CD14-positive monocyte (primary cell): ENCODE measurements around the gene SH3BP4. TPM values are rescaled to one million over a fixed set of nuclear protein-coding genes. Genes with fewer than 3 reads are reported as not detected.
"Not testable (repeated sequence)": the region's sequence is repeated elsewhere in the genome, so short reads cannot be mapped to it uniquely, and the experiment has no call there.

Experiments used
- DNase-seq, 3 donors: peaks; one replicate each; pipeline ENCODE4 v3.0.0-alpha.2; 2011 to 2022
- H2AFZ ChIP-seq: 2 replicates; pipeline ENCODE4 v1.6.0; 2012; ENCODE audit warnings: mild to moderate bottlenecking, low read depth, low read length, inconsistent platforms; ENCODE audit not compliant: insufficient read depth, poor library complexity, severe bottlenecking
- H3K27ac ChIP-seq, 2 donors: 1 replicate in 1 of 2; 2 replicates in 1 of 2; pipeline ENCODE4 v1.5.1; 2012 to 2013; ENCODE audit warnings: low read length in 2 of 2, control low read depth in 1 of 2, inconsistent platforms in 1 of 2, low read depth in 1 of 2, mild to moderate bottlenecking in 1 of 2
- H3K27me3 ChIP-seq, 2 donors: one replicate each; pipeline versions ENCODE4 v1.6.0 to v1.6.1; 2011 to 2013; ENCODE audit warnings: low read length in 2 of 2; ENCODE audit not compliant: control insufficient read depth in 2 of 2, insufficient read depth in 2 of 2
- H3K36me3 ChIP-seq, 2 donors: replicated peaks in 1 of 2; 1 replicate in 1 of 2; 2 replicates in 1 of 2; pipeline versions ENCODE4 v1.5.1 to v1.6.1; 2012 to 2013; ENCODE audit warnings: low read length in 2 of 2, control low read depth in 1 of 2, inconsistent platforms in 1 of 2, mild to moderate bottlenecking in 1 of 2; ENCODE audit not compliant: insufficient read depth in 2 of 2, control insufficient read depth in 1 of 2
- H3K4me1 ChIP-seq, 2 donors: 1 replicate in 1 of 2; 2 replicates in 1 of 2; pipeline versions ENCODE4 v1.5.1 to v1.6.1; 2012 to 2013; ENCODE audit warnings: low read length in 2 of 2, control low read depth in 1 of 2, inconsistent platforms in 1 of 2, mild to moderate bottlenecking in 1 of 2, moderate library complexity in 1 of 2; ENCODE audit not compliant: insufficient read depth in 2 of 2, control insufficient read depth in 1 of 2
- H3K4me2 ChIP-seq: replicated peaks from 2 replicates; pipeline ENCODE3; 2012; ENCODE audit warnings: low read length, moderate library complexity, mild to moderate bottlenecking; ENCODE audit not compliant: poor library complexity, severe bottlenecking; ENCODE audit errors: extremely low read depth
- H3K4me3 ChIP-seq, 3 experiments: fragments of 200-600 bp in 1 of 3; sonication (generic) in 1 of 3; replicated peaks in 1 of 3; 1 replicate in 2 of 3; 2 replicates in 1 of 3; pipeline ENCODE4 v1.5.1; 2011 to 2013; ENCODE audit warnings: low read length in 3 of 3, mild to moderate bottlenecking in 3 of 3, control low read depth in 2 of 3, low read depth in 2 of 3, inconsistent platforms in 1 of 3, moderate library complexity in 1 of 3
- H3K79me2 ChIP-seq: 2 replicates; pipeline ENCODE4 v1.6.0; 2012; ENCODE audit warnings: mild to moderate bottlenecking, control low read depth, inconsistent platforms, low read length, moderate library complexity; ENCODE audit not compliant: insufficient read depth
- H3K9ac ChIP-seq: 2 replicates; pipeline ENCODE4 v1.6.0; 2017; ENCODE audit warnings: low read length, mild to moderate bottlenecking; ENCODE audit not compliant: insufficient read depth, poor library complexity, severe bottlenecking
- H3K9me3 ChIP-seq, 2 donors: replicated peaks in 1 of 2; 1 replicate in 1 of 2; 2 replicates in 1 of 2; pipeline versions ENCODE4 v1.5.1 to v1.6.1; 2012 to 2013; ENCODE audit warnings: low read length in 2 of 2, control low read depth in 1 of 2; ENCODE audit not compliant: control insufficient read depth in 1 of 2, insufficient read depth in 1 of 2
- H4K20me1 ChIP-seq: 2 replicates; pipeline ENCODE4 v1.6.0; 2012; ENCODE audit warnings: mild to moderate bottlenecking, low read length, control low read depth, moderate library complexity; ENCODE audit not compliant: insufficient read depth
- H3K27ac Mint-ChIP-seq, 7 donors: one replicate each; pipeline ENCODE4 v1.8.0; 2020; ENCODE audit warnings: mild to moderate bottlenecking in 7 of 7, mixed read lengths in 7 of 7, moderate library complexity in 6 of 7, inconsistent platforms in 2 of 7
- H3K27me3 Mint-ChIP-seq, 3 donors: one replicate each; pipeline ENCODE4 v1.8.0; 2021 to 2022; ENCODE audit warnings: low read depth in 3 of 3, mild to moderate bottlenecking in 3 of 3, mixed read lengths in 3 of 3, moderate library complexity in 3 of 3, inconsistent platforms in 1 of 3
- H3K36me3 Mint-ChIP-seq, 2 donors: one replicate each; pipeline ENCODE4 v1.8.0; 2020; ENCODE audit warnings: mixed read lengths in 2 of 2, inconsistent platforms in 1 of 2, mild to moderate bottlenecking in 1 of 2
- H3K4me1 Mint-ChIP-seq: one replicate; pipeline ENCODE4 v1.8.0; 2020; ENCODE audit warnings: mild to moderate bottlenecking, mixed read lengths
- H3K4me3 Mint-ChIP-seq, 2 donors: one replicate each; pipeline ENCODE4 v1.8.0; 2020; ENCODE audit warnings: mild to moderate bottlenecking in 2 of 2, mixed read lengths in 2 of 2, moderate library complexity in 1 of 2
- H3K9me3 Mint-ChIP-seq, 7 donors: one replicate each; pipeline ENCODE4 v1.8.0; 2020 to 2022; ENCODE audit warnings: mixed read lengths in 7 of 7, mild to moderate bottlenecking in 6 of 7, moderate library complexity in 6 of 7, inconsistent platforms in 2 of 7
- whole genome bisulfite sequencing: methylation state at CpG from one replicate; pipeline ENCODE4 v1.1.5; 2013; ENCODE audit warnings: missing lambda C conversion rate; ENCODE audit not compliant: insufficient coverage; 5-methylcytosine and 5-hydroxymethylcytosine counted together
- intact Hi-C, 2 donors: fragments of 100-400 bp; cut with micrococcal nuclease; formaldehyde crosslinking; loops; one replicate each; pipeline versions ENCODE4 v1.15.0 to v1.15.1; 2023
- polyA plus RNA-seq, 3 donors: library from polyadenylated mRNA; depleted of rRNA in 1 of 3; unstranded in 2 of 3; stranded (reverse) in 1 of 3; fragments of 300-500 nt in 2 of 3; fragments of >200 nt in 1 of 3; fragmentation: Illumina TruSeq in 2 of 3; gene quantifications; 1 replicate in 2 of 3; 2 replicates in 1 of 3; pipeline ENCODE4 v1.2.3, GENCODE V29; 2012 to 2021
- TF ChIP-seq, protein P1 (sequence below): fragments of 200-600 bp; IDR thresholded peaks from one replicate; pipeline ENCODE4 v1.8.0; 2022; ENCODE audit warnings: antibody characterized with exemption, mild to moderate bottlenecking

SH3BP4 gene
- polyA plus RNA-seq, 3 donors, result 0.66 to 1.6 (median 1.3) TPM

DNA sequence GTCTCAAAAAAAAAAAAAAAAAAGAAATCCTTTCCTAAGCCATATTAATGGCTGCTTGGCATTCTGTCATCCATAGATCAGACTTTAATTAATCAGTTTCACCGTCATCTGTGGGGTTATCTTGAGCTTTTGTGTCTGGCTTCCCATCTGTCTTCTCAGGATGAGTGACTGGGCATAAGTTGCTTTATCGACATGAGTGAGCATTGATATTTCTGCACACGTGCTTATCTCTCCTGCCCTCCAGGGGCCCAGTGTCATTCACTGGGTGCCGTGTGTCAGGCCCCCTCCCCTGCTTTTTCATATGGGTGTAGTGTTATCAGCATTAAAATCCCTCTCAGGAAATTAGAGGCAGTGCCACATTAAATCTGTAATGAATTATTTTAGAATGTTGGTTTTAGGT is 65.6 kb downstream of the SH3BP4 start:
- Histone ChIP-seq H3K27ac (no peak overlapping the region), H3K9me3 (peaks cover 5 to 8% of the 10 kb centered on the region in 2 donors), H3K4me1 (no peaks in the 10 kb centered on the region), H3K36me3 (no peaks in the 10 kb centered on the region), H3K79me2 (no peaks in the 10 kb centered on the region), H3K9ac (no peak overlapping the region), H4K20me1 (no peaks in the 10 kb centered on the region), H3K4me2 (no peak overlapping the region), H3K27me3 (no peaks in the 10 kb centered on the region), H3K4me3 (no peak overlapping the region), H2AFZ (no peak overlapping the region)
- Mint-ChIP-seq H3K4me3 (no peak overlapping the region), H3K4me1 (no peaks in the 10 kb centered on the region), H3K36me3 (no peaks in the 10 kb centered on the region), H3K9me3 (peaks cover 7 to 22% (median 10%) of the 10 kb centered on the region in 7 donors), H3K27ac (no peak overlapping the region), H3K27me3 (peaks cover 0 to 1% (median under 1%) of the 10 kb centered on the region in 3 donors)
- WGBS, result no CpG with 5 or more reads among the region's 4 CpGs
- intact Hi-C loops, result no loop called here
- TF ChIP-seq, protein P1, sequence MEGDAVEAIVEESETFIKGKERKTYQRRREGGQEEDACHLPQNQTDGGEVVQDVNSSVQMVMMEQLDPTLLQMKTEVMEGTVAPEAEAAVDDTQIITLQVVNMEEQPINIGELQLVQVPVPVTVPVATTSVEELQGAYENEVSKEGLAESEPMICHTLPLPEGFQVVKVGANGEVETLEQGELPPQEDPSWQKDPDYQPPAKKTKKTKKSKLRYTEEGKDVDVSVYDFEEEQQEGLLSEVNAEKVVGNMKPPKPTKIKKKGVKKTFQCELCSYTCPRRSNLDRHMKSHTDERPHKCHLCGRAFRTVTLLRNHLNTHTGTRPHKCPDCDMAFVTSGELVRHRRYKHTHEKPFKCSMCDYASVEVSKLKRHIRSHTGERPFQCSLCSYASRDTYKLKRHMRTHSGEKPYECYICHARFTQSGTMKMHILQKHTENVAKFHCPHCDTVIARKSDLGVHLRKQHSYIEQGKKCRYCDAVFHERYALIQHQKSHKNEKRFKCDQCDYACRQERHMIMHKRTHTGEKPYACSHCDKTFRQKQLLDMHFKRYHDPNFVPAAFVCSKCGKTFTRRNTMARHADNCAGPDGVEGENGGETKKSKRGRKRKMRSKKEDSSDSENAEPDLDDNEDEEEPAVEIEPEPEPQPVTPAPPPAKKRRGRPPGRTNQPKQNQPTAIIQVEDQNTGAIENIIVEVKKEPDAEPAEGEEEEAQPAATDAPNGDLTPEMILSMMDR, result no peak
- no peak for DNase-seq

DNA sequence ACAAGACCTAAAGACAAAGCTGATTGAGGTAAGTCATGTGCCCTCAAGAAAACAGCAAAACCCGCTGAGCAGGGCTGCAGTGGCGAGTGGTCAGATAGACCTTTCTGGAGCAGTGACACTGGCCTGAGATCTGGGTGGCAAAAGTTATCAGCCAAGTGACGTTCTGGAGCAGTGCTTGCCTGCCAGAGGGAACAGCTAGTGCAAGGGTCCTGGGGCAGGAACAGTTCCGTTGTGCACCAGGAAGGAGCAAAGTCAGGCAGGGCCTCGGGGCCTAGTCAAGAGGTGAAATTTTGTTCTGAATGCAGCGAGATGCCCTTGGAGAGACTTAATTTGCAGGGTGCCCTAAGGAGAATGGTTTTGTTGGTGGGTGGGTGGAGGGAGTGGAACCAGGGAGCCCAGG is 67.0 kb downstream of the SH3BP4 start:
- Histone ChIP-seq H4K20me1 (no peaks in the 10 kb centered on the region), H3K4me1 (no peaks in the 10 kb centered on the region), H3K9ac (no peak overlapping the region), H3K4me3 (no peak overlapping the region), H3K27me3 (no peaks in the 10 kb centered on the region), H3K36me3 (no peaks in the 10 kb centered on the region), H3K79me2 (no peaks in the 10 kb centered on the region), H2AFZ (no peak overlapping the region), H3K27ac (no peak overlapping the region), H3K9me3 (peaks cover 5 to 8% of the 10 kb centered on the region in 2 donors), H3K4me2 (no peak overlapping the region)
- Mint-ChIP-seq H3K27me3 (peaks cover 0 to 4% (median 0%) of the 10 kb centered on the region in 3 donors), H3K4me3 (no peak overlapping the region), H3K9me3 (peaks cover 7 to 19% (median 10%) of the 10 kb centered on the region in 7 donors), H3K27ac (no peak overlapping the region), H3K4me1 (no peaks in the 10 kb centered on the region), H3K36me3 (no peaks in the 10 kb centered on the region)
- WGBS, result 92% methylated on average over 6 of the region's 6 CpGs
- TF ChIP-seq, protein P1, result no peak
- DNase-seq, result no peak
- intact Hi-C loops, result no loop called here

DNA sequence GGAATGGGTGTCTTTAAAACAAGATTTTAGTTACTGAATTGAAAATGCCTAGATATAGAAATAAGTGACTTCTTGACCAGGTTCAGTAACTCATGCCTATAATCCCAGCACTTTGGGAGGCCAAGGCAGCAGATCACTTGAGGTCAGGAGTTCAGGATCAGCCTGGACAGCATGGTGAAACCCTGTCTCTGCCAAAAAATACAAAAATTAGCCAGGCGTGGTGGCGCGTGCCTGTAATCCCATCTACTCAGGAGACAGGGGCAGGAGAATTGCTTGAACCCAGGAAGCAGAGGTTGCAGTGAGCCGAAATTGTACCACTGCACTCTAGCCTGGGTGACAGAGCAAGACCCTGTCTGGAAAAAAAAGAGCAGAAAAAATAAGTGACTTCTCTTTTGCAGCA is 68.3 kb downstream of the SH3BP4 start:
- H3K4me2 ChIP-seq, H3K36me3 Mint-ChIP-seq, H2AFZ ChIP-seq, H3K4me1 ChIP-seq, H3K27me3 ChIP-seq, H3K27ac ChIP-seq, intact Hi-C loops, H4K20me1 ChIP-seq, H3K27ac Mint-ChIP-seq, DNase-seq, H3K9me3 ChIP-seq, H3K9ac ChIP-seq, H3K4me3 Mint-ChIP-seq, H3K4me3 ChIP-seq, H3K4me1 Mint-ChIP-seq, H3K27me3 Mint-ChIP-seq, H3K36me3 ChIP-seq, H3K79me2 ChIP-seq: not testable (repeated sequence)
- peaks cover 7 to 12% (median 8%) of the 10 kb centered on the region in 7 donors for H3K9me3 Mint-ChIP-seq
- whole genome bisulfite sequencing, result 97% methylated on average over 4 of the region's 4 CpGs
